NCI-H510A treated with DMSO at 0.1 percent for 48 hours (cell line): ENCODE measurements around the gene FERMT3.
A peak's percentile ranks its signal among the peaks of the same experiment; 100 is the strongest.
"Not testable (repeated sequence)": the region's sequence is repeated elsewhere in the genome, so short reads cannot be mapped to it uniquely, and the experiment has no call there.

Experiments
- DNase-seq: peaks from one replicate; lab custom pipeline; 2025; lab: John Stamatoyannopoulos, UW

The FERMT3 gene

DNA sequence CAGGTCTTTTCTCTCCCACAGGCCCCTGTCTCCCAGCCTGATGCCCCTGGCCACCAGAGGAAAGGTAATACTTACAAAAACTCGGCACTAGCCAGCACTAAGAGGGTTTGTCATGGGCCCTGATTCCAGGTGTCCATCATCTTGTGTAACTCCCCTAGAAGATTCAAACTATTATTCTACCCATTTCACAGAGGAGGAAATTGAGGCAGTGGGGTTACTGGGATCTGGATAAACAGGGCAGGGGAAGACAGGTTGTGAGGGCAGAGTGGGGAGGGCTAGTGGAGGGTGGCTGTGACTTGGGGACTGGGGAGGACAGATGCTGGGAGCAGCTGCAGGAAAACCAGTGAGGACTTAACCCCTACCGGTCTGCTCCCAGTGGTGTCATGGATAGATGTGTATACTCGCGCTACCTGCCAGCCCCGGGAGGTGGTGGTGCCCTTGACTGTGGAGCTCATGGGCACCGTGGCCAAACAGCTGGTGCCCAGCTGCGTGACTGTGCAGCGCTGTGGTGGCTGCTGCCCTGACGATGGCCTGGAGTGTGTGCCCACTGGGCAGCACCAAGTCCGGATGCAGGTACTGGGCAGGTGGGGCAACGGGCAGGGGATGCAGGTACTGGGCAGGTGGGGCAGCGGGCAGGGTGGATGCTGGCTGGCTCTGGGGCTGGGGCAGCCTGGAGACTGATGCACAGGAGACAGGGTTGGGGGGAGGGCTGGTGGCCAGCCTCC is 29.1 kb downstream of the FERMT3 start:
- no peak for DNase-seq

GRCh38 chr11:64237484-64237951 is 31.0 kb downstream of the FERMT3 start:
- DNase-seq = peak; percentile 95

DNA sequence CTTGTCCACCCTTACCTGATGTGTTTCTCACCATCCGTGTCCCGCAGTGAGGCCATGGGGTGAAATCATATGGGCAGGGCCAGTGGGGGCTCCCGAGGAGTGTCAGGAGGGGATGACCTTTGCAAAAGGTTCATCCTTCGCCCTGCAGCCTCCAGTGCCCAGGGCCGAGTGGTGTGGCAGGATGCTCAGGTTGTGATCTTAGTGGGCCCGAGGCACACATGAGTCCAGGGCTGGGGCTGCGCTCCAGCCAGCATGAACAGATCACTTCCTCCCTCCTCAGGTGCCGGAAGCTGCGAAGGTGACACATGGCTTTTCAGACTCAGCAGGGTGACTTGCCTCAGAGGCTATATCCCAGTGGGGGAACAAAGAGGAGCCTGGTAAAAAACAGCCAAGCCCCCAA is 31.6 kb downstream of the FERMT3 start:
- DNase-seq = peak; percentile 28

GRCh38 chr11:64238999-64239398 is 32.5 kb downstream of the FERMT3 start:
- no peak for DNase-seq

- DNase-seq = no peak
Observed at GRCh38 chr11:64239662-64240434, 33.3 kb downstream of the FERMT3 start.

DNA sequence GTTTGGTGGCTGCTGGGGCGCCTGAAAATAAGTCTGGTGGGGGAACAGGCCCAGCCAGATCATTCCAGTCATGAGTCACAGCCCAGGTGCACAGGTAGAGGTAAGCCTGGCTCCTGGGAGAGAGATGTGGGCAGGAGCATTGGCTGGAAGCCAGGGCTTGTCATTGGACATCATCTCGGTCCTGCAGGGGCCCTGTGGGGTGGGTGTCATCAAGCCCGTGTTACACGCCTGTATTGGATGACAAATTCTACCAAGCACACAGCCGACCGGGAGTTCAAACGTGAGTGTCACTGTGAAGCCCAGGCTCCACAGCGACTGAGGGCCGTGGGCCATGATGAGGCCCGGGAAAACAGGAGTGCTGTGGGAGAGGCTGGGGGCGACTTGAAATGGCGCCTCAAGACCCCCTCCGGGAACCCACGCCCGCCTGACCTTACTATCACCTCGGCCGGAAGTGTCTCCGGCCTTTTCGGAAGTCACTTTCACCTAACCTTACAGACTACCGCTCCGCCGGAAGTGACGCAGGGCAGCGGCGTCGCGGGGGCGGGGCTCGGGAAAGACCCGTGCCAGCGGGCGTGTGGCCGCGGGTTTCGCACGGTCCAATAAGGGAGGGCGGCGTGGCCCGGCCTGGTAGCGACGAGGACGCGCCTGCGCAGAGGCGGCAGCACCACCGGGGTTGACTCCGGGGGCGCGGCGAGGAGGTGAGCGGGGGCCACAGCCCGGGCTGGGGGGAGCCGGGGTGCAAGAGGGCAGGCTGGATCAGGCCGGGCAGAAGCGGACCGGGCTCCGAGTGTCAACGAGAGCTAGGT is 34.1 kb downstream of the FERMT3 start, which contains the start of gene FKBP2:
Gene FKBP2 (plus strand): TSS at position 661 of the 806 bp plus-strand sequence. CDS start 1,293 bp downstream, outside the sequence.
- DNase-seq = peak; percentile 91

GRCh38 chr11:64241241-64241490 is 34.6 kb downstream of the FERMT3 start:
- no peak for DNase-seq

- peak; percentile 97 for DNase-seq
Observed at GRCh38 chr11:64241491-64242374, 35.2 kb downstream of the FERMT3 start.

- no peak for DNase-seq
Observed at GRCh38 chr11:64243236-64243854, 36.8 kb downstream of the FERMT3 start.

DNA sequence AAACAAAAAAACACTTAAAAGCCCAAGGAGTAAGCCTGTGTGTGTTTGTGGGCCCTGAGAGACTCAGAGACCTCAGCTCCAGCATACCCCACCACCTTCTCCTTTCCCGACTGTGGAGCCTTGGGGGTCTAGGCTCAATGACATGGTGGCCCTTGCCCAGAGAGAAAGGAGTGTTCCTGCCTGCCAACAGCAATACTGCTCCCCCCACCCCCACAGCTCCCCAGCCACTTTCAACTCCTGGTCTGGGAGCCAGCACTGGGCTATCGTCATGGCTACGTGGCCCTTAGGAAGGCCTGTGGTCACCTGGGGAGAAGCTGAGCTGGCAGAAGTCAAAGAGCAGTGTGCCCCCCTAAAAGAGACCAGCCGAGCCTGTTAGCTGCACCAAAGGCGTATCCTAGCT is 37.6 kb downstream of the FERMT3 start:
- DNase-seq = no peak

GRCh38 chr11:64244966-64245365 is 38.4 kb downstream of the FERMT3 start:
- DNase-seq = no peak

GRCh38 chr11:64245401-64245796 is 38.9 kb downstream of the FERMT3 start:
- no peak for DNase-seq

DNA sequence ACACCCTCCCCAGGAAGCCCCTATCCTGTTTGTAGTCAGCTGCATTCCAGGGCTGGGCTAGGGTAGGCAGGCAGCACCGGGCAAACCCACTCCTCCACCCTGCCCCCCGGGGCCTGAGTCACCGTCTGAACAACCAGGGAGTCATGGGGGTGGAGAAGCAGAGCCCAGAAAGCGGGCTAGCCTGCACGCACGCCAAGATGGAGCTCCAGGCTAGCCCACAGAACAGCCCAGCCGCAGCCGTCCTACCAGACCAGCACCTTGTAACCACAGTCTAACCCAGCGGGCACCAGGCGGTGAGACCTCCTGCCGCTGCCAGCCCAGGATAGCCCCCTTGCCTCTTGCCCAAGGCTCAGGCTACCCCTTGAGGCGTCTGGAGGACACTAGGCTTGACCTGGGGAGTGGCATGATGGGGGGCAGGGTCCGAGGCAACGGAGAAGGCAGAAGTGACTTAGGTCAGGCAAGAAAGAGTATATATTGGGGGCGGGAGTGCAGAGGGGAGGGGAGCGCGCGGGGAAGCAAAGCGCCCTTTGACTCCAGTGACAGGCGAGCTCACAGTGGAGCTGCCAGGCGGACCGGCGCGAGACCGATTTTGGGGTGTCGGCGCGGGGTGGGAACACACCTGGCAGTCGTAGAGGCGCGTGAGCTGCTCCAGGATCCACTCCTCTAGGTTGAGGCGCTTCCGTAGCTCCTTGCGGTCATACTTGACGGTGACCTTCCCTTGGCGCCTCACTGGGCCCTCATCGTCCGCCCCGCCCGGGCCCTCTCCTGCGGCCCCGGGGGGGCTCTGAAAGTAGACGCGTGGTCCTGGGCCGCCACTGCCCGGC is 39.5 kb downstream of the FERMT3 start:
- no peak for DNase-seq

DNA sequence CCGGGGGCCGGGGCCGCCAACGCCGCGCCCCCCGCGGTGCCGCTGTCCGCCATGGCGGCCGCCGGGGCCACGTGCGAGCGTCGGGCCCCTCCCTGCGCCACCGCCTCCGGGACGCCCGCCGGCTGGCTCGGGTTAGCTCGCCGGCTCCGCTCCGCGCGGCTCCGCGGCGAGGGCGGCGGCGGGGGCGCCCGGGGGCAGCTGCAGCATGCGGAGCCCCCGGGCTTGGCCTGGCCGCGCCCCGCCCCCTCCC is 40.0 kb downstream of the FERMT3 start:
- DNase-seq = not testable (repeated sequence)

DNA sequence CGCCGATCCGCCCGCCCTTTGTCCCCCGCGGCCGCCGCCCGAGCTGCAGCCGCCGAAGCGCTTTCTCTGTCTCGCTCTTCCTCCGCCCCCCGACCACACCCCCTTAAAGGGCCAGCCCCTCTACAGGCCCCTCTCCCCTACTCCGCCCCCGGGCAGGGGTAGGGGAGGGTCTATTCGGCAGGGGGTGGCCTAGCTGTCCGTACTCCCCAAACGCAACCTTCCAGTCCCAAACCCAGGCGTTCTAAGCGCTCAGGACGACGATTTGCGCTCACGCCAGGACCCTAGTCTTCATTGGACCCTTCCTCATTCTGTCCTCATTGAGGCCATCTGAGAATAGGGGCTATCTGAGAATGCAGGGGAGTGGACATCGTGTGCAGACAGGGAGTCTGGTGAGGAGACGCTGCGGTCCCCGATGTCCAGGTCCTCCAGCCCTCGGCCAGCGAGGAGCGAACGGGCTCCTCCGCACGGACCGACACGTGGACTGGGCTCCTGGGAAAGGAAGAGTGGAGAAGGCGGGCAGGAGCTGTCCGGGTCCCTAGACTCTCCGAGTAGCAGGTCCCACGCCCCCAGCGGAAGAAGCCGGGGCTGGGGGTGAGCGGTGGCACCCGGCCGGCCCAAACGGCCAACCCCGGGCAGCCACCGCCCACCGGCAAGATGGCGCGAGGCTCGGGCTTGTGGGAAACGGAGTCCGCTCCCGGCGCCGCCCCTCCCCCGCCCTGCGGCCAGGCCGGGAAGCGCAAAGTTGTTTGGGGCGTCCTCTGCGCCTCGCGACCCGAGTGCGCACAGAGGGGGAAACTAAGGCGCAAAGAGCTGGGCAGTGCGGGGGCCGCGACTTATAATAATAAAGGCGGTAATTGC is 40.6 kb downstream of the FERMT3 start, which contains the start of gene PPP1R14B:
Gene PPP1R14B (minus strand): TSS at position 73 of the 858 bp plus-strand sequence. CDS start 270 bp downstream, outside the sequence.
- DNase-seq = peak; percentile 86

GRCh38 chr11:64247729-64248531 is 41.4 kb downstream of the FERMT3 start:
- DNase-seq = peak; percentile 72

DNA sequence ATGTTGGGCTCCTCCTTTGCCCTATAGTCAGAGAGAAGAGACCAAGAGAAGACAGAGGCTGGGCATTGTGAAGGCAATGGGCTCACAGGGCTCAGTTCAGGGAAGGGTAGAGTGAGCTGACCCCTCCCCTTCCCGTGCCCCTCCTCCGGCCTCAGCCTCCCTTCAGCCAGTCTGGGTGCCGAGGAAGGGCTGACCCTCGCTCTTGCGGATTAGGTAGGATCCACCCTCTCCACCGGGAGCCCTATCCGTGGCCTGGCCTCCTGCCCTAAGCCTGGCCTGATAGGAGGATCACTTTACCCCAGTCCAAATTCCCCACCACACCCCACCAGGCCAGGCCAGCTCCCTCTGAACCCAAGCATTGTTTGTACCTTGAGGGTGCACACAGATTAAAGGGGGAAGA is 42.1 kb downstream of the FERMT3 start:
- no peak for DNase-seq

DNA sequence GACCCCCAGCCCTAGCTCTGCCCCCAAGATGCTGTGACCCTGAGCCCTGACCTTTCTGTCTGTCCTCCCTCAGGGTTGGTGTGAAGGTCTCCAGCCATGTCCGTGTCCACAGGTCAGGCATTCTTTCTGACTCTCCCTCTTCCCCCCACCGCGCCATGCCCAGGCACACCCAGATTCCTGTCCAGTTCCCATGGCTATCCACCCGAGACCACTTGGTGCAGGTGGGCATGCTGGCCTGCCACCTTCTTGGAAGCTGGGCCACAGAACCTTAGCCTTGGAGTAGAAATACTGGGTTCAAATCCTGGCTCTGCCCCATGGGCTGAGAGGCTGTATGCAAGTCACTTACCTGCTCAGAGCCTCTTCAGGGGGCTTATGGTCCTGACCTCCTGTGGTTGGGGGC is 42.5 kb downstream of the FERMT3 start:
- DNase-seq = no peak
